Right forelimb (tissue), 1 donor: Measurements from ENCODE around the gene PITPNB.
A peak's percentile ranks its signal among the peaks of the same experiment; 100 is the strongest.

Source experiments
- DNase-seq: peaks from one replicate; pipeline ENCODE4 v3.0.0-alpha.2; 2018

PITPNB gene

DNA sequence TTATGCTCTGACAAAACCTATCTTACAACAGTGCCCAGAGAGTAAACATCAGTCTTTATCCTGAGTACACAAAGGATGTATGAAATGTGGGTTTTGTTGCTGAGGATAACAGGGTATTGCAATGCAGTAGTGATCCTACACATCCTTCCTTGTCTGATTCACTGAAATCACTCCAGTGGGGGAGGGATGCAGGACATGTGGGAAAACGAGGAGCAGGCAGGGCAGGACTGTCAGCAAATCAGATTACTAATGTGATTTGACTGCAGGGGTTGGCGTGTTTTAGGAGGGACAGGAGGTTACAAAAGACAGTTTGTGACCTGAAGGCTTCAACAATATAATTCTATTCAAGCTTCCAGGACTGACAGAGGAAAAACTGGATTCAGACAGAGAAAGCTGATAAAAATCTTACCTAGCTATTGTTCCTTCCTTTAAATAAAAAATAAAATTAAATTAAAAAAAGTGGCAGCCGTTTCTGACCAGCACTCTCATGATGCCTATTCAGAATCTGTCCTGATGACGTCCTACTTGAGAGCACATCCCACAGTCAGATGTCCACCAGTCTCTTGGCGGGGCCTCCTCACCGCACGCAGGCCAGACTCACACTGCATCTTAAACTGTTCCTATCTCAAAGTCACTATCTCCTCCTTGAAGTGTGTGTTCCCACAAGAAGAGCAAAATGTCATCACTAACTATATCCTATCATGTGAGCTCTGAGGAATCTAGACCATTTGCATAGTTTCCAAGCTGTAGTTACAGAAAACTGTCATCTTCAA, 66.9 kb downstream of the PITPNB start:
- DNase-seq = no peak

DNA sequence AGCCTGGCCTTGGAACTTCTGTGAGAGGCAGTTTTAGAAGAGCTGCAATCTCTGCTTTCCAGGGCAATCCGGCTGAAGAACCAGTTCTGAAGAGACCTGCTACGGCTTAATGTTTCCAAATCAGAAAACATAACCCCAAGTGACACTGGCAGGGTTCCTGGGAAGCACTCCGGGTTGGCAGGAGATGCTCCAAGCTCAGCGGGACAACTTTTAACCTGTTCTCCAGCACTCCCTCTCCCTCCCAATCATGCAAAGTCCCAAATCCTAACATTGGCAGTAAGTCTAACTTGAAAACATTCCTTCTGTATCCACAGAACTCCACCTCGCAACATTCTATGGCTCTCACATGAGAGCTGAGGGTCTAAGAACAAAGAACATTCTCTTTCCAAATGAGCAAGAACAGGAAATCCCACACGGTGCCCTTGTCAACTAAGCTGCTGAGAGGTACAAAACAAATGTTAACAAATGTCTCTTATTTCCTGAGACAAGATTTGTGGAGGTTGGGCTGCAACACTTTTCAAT, 69.0 kb downstream of the PITPNB start:
- DNase-seq = peak; percentile 56

DNA sequence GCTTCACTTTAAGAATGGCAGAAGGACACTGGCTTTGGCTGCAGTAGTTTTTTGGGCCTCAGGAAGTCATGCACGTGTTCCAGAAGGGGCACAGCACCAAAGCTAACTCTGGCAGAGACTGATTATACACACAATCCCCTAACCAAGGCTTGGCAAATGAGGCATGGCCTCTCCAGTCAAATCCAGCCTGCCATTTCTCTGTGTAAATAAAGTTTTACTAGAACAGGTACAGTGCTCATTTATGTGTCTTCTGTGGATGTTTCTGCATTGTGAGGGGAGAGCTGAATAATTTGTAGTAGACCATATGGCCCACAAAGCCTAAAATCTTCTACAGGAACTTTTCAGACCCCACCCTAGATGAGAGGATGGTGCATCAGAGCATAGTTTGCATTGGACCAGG, 71.1 kb downstream of the PITPNB start:
- no peak for DNase-seq

DNA sequence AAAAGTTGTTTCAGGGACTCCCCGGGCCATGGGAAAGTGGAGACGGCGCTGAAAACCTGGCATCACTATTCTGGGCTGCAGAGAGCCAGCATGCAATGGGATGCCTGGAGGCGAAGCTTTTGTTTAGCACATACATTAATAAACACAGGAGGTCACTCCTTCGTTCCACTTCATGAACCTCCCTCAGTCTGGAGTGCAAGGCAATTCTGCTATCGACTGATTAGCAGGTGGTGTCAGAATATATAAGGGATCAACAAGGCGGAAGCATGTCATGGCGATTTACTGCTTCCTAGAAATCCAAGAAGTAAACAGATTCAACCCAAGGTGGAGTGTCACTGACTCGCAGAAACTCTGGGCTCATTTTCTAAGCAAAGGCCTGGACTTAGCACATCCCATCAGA, 72.1 kb downstream of the PITPNB start:
- DNase-seq = no peak

DNA sequence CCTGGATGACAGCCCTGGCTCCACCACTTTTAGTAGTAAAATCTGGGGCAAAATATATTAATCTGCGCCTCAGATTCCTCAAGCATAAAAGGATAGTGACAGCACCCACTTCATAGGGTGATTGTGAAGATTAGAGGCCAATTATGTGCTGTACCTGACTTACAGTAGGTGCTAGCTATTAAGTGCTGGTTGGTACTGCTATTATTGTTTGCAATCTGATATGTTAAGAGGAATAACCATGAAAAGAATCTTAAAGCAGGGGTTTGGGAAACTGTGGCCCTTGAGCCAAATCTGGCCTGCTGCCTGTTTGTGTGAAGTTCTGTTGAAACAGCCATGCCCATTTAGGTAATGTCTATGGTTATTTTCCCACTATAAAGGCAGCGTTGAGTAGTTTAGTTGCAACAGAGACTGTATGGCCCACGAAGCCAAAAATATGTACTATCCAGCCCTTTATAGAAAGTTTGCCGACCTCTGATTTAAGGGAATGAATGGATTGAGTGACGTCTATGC, 72.8 kb downstream of the PITPNB start:
- DNase-seq = no peak

DNA sequence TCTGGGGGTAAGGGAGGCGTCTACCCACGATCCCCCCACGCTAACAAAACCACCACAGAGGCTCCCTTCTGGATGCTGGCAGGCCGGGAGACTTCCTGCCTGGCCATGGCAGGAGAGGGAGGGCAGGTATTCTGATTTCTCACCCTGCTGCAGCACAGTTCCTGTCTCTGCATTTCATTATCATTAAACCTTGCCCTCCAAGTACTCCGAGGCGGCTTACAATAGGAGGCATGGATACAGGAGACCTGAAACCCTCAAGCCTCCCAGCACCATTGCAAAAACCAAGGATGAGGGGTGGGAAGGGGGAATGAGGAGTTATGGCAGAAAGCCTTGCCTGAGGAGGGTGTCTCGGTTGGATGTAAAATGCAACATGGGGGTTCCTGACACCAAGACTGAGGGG, 73.4 kb downstream of the PITPNB start:
- no peak for DNase-seq

DNA sequence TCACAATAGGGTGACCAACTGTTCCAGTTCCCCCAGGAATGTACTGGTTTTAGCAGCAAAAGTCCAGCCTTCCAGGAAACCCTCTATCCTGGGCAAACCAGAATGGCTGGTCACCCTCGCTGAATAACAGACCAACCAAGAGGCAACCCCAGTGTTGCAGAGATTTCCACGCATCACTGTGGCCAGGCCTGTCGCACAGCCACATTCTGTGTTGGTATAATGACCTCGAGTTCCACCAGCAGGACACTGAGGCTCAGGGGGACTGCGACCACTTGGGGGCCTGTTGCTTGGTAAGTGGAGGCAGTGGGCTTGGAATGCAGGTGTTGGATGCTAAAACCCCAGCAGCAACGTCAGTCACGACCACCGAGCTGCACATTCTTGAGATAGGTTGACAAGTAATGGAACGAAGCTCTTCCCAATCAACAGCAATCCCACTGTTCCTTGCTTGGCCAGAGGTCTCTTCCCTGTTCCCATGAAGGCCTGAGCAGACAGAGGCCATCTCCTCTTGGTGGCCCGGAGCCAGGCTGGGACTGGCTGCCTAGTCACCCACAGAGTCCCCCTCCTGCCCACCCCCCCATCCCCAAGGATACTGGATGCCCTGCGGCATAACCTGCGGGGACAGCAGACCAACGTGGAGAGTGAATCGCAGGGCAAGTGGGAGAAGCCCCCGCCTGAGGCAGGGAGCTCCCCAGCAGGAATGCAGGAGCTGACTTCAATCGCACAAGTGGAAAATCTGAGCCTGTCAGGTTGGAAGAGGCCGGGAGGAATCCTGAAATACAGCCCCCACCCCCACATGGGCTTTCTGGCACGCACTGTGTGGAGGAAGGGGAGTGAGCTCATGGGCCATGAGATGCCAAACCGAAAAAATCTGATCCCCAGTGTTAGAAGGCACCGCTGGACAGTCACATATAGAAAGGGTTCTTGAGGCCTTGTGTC, 74.1 kb downstream of the PITPNB start:
- peak; percentile 80 for DNase-seq

DNA sequence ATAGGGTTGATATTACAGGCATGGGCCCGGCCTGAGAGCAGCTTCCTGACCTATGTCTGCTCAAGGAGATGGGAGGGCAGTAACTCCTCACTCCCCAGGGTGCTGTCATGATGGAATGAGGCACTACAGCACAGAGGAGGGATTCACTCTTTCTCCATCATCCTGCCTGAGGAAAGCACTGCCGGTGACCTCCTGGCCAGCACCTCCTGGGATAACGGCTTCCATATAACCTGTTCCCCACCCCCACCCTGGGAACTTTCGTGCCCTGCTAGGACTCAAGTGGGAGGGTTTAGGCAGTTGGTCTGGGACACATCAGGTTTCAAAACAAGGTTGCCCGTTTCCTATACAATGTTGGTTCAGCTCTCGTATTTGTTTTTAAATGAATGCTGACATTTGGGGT, 74.8 kb downstream of the PITPNB start:
- DNase-seq = peak; percentile 30

DNA sequence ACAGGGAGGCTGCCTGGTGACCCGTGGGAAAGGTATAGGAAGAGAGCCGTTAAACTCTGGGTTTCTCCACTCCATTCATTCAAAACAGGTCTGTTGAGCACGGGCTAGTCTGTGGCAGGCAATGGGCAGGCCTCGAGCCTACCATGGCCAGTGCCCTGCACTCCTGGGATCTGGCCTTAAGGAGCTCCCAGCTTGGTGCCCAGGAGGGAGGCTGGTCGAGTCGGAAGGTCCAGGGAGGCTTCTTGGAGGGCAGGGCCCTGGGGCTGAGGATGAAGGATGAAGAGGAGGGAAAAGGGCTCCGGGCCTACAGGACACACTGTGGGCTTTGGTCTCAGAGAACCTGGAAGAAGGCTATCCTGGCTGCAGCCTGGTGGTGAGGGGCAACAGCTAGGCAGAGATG, 75.6 kb downstream of the PITPNB start:
- DNase-seq = peak; percentile 41

DNA sequence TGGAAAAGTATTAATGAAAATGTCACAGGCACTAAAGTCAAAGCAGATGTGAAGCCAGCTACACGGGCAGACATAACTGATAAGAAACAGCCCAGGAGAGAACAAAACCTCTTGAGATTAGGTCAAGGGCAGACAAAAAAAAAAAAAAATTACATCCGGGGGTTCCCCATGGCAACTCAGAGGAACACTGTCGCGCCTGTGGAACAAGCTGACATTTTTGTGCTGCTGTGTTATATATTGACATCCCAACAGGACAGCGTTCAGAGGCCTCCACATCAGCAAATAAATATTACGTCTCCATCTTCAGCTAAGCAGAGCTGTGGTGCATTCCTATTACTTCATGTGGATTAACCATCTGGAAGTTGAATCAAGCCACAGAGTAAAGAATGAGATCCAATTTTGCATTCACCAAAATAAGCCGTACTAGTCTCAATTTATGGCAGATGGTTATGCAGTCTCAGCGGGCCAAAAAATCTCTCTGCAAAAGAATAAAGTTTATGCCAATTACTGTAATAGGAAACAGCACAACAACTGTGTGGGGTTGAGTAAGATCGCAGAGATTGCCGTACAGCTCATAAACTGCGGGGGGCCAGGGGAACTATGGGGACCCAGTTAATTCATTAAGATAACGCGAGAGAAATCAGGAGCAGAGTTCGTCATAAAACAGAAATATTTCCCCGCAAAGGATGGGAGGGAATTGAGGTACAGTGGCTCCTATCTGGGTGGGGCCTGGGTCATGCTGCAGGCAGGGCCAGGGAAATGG, 76.2 kb downstream of the PITPNB start:
- peak; percentile 49 for DNase-seq

DNA sequence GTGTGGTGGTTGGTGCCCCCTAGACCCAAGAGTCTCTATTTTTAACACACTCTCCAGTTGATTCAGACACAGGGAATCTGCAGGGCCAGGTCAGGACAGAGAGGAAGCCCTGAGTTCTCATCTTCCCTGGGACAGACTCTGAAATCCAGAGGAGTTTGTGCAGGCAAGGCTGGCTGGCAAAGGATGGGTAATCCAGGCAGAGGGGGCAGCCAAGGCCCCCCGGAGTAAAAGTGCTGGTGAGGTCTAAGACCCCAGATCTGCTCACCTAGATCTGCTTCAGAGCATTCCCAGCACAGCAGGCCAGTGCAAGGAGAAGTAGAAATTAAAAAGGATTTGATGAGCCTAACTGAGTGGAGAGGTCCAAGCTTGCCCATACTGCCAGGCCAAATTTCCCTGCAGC, 76.9 kb downstream of the PITPNB start:
- DNase-seq = no peak

DNA sequence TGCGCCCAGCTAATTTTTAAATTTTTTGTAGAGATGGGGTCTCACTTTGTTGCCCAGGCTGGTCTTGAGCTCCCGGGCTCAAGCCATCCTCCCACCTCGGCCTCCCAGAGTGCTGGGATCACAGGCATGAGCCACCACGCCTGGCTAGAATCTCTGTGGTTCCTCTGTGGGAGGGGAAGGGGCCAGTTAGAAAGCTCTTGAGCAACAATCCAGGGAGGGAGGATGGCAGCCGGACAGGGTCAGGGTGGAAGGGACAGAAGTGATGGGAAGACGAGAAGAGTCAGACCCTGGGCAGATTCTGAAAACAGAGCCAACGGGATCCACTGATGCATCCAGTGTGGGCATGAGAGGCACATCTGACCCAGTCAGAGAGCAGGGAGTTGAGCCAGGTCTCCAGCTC, 78.6 kb downstream of the PITPNB start:
- peak; percentile 10 for DNase-seq

DNA sequence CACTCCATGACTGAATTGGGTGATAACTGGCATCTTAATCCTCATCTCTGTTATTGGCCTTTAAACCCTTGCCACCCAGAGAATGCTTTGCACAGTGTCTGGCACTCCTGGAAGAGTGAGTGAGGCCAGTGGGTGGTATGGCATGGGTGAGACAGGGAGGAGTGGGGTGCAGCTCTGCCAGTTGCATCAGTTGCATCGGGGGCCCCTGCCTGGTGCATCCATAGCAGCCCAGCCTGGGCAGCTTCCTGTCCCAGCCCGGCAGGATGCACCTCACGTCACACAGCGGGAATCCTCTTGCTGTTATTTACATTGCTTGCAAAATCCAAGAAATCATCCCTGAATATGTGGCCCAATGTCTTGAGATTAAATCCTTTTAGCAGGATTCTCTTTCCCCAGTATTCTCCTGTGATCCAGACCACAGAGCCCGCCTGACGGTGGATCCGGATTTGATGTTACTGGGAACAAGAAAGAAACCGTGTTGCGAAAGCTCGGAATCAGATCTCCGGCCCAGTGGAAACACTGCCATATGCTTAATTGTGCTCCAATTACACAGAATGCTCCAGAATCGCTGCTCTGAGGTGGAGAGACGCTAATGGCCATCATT, 79.9 kb downstream of the PITPNB start:
- peak; percentile 34 for DNase-seq

DNA sequence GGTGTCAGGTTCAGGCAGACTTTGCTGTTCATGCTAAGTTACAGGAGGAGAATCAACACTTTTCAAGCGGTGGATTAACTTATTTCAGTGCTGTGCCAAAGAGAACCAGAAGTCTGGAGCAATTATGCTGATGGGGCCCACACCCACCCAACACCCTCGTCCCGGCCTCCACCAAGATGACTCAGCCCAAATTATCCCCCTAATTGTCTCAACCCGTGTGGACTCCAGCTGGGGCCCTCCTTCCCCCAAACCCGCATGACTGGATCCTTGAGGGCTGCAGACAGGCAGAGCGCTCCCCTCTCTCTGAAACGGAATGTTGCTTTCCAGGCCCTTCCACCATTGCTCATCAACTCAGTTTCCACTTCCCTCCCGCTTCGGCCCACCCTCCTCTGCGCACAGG, 82.9 kb downstream of the PITPNB start:
- no peak for DNase-seq

DNA sequence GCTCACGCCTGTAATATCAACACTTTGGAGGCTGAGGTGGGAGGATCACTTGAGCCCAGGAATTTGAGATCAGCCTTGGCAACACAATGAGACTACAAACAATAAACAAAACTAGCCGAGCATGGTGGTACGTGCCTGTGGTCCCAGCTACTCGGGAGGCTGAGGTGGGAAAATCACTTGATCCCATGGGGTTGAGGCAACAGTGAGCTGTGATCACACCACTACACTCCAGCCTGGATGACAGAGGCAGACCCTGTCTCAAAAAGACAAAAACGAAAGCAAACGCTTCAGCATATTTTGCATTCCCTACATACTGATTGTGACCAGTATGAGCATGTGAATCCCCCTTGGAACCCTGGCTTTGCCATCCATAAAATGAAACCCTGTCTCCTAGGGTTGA, 83.6 kb downstream of the PITPNB start:
- DNase-seq = no peak

DNA sequence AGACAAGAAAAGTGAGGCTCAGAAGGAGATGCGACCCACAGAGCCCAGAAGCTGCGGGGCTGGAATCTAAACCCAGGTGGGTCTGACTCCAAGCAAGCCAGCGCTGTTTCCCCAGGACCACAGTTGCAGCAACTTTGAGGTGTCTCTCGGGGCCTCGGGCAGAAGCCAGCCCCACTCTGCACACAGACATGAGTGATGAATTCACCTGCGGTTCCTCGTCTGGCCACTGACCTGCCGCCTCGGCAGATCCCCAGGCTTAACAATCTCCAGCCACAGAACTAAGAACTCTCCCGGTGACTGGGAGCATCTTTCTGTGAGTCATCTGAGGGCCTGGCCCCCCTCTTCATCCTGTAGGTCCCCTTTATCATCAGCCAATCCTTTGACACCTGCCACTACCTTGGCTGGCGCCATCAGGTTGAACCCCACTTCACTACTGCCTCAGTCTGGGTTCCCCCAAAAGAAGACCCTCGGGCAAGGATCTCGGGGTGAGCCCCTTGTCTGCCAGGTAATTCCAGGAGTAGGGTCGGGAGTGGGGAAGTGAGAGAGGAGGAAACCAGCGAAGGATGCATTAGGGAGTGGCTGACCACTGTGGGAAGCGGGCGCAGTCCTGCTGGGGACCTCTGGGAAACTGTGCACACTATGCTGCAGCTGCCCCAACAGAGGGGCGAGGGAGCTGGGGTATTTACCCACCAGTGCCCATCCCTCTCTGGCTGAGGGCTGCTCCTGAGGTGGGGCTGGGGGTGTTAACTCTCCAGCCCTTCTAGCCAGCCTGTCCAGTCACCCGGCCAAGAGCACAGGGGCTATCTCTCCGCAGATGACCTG, 84.5 kb downstream of the PITPNB start:
- no peak for DNase-seq

DNA sequence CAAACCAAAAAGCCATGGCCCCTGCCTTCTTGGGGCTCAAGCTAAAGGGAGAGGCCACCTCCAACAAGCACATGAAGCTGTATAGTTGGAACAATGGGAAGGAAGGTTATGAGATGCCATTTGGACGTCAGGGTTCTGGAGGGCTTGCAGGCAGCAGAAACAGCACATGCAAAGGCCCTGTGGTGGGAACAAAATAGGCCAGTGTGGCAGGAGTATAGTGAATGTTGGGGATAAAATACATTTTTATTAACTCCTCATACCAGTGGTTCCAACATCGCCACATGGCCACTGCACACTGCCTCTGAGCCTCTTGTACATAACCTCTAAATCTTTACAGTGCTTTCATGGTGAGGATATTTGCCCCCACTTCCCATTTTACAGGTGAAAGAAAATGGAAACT, 85.3 kb downstream of the PITPNB start:
- no peak for DNase-seq

DNA sequence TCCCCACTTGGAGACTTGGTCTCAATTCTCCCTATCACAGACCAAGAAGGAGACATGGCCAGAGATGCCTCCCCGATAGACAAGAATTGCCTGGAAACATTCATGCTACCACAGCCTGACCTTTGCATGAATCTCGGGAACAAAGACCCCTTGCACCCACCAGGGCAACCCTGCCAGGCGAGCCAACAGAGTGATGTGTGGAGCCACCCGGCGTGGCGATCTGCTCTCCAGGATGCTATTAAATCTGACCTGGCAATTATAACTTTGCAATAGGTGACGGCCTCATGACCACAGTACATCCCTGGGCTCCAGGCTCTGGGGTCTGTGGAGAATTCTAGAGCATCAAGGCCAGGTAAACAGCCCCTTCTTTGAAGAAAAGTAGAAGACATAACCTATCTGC, 86.5 kb downstream of the PITPNB start:
- no peak for DNase-seq

DNA sequence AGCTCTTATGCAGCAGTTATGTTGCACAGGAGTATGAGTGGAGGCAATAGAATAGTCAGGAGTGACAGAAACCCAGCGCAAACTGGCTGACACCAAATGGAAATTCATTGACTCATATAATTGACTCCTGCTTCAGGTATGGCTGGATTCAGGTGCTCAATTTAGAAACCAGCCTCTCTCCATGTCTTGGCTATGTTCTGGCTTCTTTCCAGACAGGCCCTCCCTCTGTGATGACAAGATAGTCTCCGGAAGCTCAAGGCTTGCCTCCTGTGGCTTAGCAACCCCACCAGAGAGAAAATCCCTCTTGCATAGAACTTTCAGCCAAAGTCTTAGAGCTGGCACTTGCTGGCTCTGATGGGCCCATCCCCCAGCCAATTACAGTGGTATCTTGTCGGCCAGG, 89.4 kb downstream of the PITPNB start:
- DNase-seq = no peak

DNA sequence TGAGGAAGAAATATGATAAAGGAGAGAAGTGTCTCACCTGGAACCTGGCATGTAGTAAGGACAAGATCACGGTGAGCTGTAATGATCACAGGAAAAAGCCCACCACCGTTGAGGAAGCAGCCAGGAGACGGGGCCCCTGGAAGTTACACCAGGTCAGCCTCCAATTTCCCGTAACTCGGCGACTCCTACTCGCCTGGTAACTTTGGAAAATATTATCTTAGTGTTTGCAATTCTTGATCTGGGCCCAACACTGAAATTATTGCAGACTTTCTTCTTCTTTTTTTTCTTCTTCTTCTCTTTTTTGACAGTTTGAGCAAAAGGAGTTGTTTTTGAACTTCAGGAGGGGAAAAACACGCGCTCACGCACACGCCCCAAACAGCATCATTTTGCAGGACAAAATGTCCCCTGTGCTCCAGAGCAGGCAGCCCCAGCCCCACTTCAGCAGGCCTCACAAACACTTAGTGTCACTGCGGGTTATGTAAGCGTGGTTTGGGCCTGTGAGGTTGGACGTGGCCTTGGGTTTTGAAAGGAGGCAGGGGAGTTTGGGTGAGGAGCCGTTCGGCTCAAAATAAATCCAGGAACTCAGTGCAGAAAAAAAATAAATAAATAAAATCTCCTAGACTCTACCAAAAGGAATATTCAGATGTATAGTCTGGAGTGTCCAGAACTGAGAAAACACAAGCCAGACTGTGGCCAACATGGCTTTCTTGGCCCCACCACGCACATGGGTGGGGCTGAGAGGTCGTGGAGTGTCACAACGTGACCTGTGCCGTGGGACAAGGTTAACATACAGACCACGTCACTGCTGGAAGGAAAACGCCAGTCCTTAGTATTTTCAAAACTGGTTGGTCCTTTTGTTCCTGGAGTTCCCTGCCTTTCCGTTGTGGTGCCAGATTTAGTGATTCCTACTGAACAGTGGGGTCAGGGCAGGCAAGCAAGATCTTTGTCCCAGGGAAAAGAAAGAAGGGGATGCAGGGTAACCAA, 91.2 kb downstream of the PITPNB start:
- no peak for DNase-seq
